Measurements from ENCODE around the gene TAF1L. TPM values are rescaled to one million over a fixed set of nuclear protein-coding genes. Genes with fewer than 3 reads are reported as not detected.
"Not testable (repeated sequence)": the region's sequence is repeated elsewhere in the genome, so short reads cannot be mapped to it uniquely, and the experiment has no call there.

TAF1L gene, protein sequence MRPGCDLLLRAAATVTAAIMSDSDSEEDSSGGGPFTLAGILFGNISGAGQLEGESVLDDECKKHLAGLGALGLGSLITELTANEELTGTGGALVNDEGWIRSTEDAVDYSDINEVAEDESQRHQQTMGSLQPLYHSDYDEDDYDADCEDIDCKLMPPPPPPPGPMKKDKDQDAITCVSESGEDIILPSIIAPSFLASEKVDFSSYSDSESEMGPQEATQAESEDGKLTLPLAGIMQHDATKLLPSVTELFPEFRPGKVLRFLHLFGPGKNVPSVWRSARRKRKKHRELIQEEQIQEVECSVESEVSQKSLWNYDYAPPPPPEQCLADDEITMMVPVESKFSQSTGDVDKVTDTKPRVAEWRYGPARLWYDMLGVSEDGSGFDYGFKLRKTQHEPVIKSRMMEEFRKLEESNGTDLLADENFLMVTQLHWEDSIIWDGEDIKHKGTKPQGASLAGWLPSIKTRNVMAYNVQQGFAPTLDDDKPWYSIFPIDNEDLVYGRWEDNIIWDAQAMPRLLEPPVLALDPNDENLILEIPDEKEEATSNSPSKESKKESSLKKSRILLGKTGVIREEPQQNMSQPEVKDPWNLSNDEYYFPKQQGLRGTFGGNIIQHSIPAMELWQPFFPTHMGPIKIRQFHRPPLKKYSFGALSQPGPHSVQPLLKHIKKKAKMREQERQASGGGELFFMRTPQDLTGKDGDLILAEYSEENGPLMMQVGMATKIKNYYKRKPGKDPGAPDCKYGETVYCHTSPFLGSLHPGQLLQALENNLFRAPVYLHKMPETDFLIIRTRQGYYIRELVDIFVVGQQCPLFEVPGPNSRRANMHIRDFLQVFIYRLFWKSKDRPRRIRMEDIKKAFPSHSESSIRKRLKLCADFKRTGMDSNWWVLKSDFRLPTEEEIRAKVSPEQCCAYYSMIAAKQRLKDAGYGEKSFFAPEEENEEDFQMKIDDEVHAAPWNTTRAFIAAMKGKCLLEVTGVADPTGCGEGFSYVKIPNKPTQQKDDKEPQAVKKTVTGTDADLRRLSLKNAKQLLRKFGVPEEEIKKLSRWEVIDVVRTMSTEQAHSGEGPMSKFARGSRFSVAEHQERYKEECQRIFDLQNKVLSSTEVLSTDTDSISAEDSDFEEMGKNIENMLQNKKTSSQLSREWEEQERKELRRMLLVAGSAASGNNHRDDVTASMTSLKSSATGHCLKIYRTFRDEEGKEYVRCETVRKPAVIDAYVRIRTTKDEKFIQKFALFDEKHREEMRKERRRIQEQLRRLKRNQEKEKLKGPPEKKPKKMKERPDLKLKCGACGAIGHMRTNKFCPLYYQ (N-terminal part only)
- total RNA-seq: not detected

DNA sequence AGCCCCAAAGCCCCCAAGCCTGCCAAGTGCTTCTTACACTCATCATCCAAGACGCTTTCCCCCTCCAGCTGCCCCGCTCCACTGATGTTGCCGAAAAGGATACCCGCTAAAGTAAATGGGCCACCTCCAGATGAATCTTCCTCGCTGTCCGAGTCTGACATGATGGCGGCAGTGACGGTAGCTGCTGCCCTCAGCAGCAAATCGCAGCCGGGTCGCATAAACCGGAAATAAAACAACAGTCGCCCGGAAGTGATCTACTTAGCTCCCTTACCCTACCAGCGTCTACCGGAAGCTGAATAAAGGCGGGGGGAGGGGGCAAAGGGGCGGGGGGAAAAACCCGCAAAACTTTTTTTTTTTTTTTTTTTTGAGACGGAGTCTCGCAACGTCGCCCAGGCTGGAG is at the start of gene TAF1L:
TAF1L (minus strand) TSS at position 308 of the 400 bp plus-strand sequence; CDS start at position 218, 90 bp downstream.
- ATAC-seq: no peak
- DNase-seq (ENCODE audit: low spot score): no peak

DNA sequence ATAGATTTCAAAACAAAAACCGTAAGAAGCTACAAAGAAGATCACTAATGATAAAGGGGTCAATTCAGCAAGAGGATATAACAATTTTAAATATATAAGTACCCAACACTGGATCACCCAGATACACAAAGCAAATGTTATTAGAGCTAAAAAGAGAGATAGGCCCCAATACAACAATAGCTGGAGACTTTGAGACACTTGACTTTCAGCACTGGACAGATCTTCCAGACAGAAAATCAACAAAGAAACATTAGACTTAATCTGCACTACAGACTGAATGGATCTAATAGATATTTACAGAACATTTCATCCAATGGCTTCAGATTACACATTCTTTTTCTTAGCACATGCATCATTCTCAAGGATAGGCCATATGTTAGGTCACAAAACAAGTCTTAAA is 46.3 kb upstream of the TAF1L start:
- no peak for ATAC-seq
- DNase-seq (ENCODE audit: low spot score): no peak

DNA sequence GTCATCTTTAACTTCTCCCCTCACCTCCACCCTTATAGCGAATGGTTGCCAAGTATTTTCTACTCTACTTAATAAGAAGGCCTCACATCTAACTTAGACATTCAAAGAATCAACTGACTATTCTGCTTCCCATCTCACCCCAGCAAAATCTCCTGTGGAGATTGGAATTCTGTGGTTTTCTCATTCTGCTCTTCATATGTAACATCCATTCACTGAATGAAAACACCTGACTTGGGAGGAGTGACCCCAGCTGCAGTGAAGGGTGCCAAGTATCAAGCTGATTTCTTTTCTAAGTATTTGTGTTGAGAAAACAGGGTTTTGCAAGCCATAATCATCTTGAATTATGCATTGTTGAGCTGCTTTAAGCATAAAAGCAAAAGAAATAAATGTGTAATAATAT is 42.5 kb upstream of the TAF1L start:
- DNase-seq (ENCODE audit: low spot score) (no peak), ATAC-seq (no peak)

DNA sequence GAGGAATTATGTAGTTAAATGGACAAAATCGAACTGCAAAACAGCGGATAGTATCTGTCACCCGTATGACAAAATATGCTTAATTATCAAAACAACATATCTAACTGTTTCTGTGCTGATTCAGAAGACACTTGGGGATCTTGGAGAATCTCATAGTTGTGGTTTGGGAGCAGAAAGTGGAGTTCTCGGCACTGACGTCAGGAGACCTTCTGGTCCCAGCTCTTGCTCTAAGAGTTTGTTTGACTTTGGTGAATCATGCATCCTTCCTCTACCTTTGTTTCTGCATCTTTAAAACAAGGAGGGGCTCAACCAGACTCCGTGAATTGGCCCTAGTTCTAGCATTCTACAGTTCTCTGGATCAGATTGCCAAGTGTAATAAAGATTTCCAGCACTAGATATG is 37.0 kb upstream of the TAF1L start:
- DNase-seq (ENCODE audit: low spot score) (no peak), ATAC-seq (no peak)

DNA sequence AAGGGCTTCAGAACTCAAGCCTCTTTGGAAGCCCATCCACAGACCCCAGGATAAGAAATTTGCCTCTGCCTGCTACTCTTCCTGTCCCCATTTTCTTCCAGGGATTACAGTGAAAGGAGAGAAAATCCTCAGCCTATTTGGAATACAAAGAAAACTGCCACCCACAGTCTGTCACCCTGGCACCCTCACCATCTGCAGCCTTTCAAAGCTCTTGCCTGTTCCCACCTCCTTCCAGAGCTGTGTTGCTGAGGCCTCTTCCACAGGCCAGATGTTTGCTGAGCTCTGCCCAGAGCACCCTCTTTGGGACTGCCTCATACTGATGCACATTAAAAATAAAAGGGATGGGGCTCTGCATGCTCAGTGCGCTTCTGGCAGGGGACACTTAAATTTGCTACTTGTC is 35.9 kb upstream of the TAF1L start:
- no peak for ATAC-seq

DNA sequence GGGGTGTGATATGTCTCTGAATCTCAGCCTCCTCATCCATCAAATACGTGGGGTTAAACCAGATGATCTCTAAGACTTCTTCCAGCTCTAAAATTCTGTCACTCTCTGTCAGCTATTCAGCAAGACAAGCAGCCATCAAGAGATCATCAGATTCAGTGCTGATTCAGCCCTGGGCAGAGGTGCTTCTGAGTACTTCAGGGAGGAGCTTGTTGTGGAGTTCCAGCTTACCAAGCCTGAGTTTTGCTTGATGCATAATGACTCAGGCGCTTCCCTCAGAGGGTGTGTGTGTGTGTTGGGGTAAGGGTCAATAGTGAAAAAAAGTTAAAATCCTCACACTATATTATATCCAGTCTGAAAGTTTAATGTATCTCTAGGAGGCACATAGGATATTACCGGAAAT is 29.6 kb upstream of the TAF1L start:
- ATAC-seq (no peak), DNase-seq (ENCODE audit: low spot score) (no peak)

More for the DNA sequence above, 35.9 kb upstream of the TAF1L start:
- no peak for DNase-seq (ENCODE audit: low spot score)

DNA sequence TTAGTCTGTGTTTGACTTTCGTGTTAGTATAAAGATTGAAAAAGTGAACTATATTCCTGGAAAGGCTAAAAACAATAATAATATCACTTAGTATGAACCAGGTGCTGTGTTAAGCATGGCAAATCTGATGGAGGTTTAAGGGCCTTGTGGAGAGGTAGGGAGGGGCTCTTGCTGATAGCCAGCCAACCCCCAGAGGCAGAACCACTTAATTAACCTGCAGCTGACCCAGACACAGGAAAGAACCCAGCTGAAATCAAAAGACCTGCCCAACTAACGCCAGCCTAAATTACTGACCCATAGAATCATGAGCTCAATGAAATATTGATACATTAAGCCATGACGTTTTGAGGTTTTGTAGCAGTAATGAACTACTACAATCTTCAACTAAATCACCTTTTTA is 28.3 kb upstream of the TAF1L start:
- no peak for ATAC-seq
- no peak for DNase-seq (ENCODE audit: low spot score)

DNA sequence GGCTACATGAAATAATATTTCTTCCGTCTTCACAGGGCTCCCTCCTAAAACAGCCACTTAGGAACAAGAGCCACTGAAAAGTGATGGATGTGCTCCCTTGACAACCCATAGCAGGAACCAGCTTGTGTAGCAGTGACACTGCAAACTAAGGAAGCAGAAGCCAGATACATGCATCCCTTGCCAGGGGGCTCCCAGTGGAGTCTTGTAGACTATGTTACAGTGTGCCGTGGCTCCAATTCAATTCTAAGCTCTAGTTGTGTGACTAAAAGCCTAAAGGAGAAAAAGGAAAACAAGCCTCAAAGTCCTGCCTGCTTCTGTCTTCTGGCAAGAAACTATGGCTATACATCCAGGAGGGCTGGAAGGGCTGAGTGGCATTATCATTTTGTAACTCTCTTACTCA is 12.2 kb upstream of the TAF1L start:
- ATAC-seq (no peak), DNase-seq (ENCODE audit: low spot score) (no peak)

DNA sequence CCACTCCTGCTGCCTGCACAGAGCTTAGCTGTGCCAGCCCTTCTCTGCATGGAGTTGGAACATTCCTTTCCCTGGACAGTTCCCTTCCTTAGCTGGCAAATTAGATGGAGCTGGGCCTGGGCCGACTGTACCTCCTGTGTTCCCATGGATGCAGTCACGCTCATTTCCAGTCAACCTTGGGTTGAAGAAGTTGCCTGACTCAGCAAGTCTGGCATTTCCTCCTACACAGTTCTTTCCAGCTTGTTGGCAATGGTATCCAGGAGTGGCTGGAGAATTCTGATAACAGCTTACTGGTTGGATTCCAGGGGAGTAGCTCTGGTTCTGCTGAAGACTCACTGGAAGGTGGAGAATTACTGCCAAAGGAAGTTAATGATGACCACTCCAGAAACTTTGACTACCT is 9.2 kb upstream of the TAF1L start:
- no peak for DNase-seq (ENCODE audit: low spot score)
- no peak for ATAC-seq

DNA sequence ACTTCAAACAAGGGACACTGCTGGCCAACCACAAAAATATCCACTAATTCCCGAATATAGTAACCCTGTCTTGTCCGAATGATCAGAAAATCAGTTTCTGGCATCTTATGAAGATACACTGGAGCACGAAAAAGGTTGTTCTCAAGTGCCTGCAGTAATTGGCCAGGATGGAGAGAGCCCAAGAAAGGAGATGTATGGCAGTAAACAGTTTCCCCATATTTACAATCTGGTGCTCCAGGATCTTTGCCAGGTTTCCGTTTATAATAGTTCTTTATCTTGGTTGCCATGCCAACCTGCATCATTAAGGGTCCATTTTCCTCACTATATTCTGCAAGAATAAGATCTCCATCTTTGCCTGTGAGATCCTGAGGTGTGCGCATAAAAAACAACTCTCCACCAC is 2.3 kb downstream of the TAF1L start:
- not testable (repeated sequence) for DNase-seq (ENCODE audit: low spot score); ATAC-seq

DNA sequence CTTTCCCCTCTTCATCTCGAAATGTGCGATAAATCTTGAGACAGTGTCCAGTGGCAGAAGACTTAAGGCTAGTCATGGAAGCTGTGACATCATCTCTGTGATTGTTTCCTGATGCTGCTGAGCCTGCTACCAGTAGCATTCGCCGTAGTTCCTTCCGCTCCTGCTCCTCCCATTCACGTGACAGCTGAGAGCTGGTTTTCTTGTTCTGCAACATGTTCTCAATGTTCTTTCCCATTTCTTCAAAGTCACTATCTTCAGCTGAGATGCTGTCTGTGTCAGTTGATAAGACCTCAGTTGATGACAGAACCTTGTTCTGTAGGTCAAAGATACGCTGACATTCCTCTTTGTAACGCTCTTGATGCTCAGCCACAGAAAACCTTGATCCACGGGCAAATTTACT is 3.5 kb downstream of the TAF1L start:
- no peak for DNase-seq (ENCODE audit: low spot score)
- ATAC-seq: no peak

DNA sequence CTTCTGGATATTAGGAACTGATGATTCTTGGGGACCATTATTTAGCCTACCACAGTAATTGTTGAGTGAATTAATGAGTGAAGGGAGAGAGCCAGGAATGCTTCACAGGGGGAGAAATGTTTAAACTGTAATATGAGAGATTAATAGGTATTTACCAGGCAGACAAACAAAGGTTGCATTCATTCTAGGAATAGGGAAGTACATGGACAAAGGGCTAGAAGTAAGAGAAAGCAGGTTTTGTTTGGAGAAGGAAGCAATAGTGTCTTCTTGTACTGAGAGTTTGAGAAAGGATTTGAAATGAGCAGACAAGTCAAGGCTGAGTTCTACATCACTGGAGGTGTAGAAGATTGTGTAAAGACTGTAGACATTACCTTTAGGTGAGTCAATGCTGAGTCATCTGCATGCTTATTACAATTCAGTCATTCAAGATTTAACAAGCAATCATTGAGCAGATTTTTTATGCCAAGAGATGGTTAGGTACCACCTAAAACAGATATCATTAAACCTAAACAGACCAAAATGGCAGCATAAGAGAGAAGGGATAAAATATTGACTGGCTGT is 8.0 kb downstream of the TAF1L start:
- no peak for DNase-seq (ENCODE audit: low spot score)
- no peak for ATAC-seq

DNA sequence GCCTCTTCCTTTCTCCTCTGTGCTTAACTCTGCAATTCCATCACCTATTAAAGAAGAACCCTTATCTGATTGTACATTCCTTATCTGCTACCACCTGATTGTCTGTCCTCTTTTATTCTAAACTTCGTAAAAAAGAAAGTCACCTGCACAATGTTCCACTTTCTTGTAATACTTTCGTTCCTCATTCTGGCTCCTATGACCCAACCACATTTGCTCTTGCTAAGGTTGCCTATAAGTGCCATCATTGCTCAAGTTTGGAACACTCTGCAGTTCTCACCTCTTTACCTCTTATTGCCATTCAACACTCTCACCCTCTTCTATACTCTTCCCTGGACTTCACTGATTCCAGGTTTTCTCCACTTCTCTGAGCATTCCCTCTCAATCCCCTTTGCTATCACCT is 10.1 kb downstream of the TAF1L start:
- no peak for ATAC-seq
- DNase-seq (ENCODE audit: low spot score): no peak

DNA sequence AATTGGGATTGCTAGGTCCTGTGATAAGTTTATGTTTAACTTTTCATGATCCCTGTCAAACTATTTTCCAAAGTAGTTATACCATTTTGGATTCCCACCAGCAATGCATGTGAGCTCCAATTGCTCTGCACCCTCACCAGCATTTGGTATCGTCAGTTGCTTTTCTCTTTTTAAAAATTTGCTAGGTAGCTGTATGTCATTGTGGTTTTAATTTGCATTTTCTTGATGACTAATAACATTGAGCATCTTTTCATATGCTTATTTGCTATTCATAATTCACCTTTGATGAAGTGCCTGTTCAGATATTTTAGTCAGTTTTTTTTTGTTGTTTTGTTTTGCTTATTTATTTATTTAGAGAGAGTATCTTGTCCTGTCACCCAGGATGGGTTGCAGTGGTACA is 12.5 kb downstream of the TAF1L start:
- DNase-seq (ENCODE audit: low spot score): no peak

DNA sequence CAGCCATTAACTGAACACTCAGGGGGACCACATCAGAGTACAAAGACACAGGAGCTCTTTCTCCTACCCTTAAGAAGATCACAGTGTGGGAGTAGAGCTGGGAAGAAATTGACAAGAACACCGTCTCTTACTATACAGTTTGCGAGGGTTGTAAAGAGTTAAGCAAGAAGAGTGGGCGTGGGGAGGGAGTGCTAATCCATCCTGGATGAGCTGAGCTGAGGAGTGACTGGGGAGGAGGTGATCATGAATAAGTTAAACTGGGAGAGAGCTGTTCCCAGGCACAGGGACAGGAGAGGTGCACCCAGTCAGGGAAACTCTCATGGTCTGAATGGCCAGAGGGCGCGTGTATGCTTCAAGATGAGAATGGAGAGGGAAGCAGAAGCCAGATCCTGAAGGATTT is 17.2 kb downstream of the TAF1L start:
- no peak for DNase-seq (ENCODE audit: low spot score)
- no peak for ATAC-seq

More for the DNA sequence above, 12.5 kb downstream of the TAF1L start:
- ATAC-seq: no peak

DNA sequence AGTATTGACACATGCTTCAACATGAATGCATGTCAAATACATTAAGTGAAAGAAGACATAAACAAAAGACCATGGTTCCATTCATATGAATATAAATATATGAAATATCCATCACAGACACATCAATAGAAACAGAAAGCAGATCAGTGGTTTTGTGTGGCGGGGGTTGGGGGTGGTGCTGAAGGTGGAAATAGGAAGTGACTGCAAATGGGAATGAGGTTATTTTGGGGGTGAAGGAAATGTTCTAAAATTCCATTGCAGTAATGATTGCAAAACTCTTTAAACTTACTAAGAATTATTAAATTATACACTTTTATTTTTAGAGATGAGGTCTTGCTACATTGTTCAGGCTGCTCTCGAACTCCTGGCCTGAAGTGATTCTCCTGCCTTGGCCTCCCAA is 28.7 kb downstream of the TAF1L start:
- no peak for DNase-seq (ENCODE audit: low spot score)
- ATAC-seq: no peak

DNA sequence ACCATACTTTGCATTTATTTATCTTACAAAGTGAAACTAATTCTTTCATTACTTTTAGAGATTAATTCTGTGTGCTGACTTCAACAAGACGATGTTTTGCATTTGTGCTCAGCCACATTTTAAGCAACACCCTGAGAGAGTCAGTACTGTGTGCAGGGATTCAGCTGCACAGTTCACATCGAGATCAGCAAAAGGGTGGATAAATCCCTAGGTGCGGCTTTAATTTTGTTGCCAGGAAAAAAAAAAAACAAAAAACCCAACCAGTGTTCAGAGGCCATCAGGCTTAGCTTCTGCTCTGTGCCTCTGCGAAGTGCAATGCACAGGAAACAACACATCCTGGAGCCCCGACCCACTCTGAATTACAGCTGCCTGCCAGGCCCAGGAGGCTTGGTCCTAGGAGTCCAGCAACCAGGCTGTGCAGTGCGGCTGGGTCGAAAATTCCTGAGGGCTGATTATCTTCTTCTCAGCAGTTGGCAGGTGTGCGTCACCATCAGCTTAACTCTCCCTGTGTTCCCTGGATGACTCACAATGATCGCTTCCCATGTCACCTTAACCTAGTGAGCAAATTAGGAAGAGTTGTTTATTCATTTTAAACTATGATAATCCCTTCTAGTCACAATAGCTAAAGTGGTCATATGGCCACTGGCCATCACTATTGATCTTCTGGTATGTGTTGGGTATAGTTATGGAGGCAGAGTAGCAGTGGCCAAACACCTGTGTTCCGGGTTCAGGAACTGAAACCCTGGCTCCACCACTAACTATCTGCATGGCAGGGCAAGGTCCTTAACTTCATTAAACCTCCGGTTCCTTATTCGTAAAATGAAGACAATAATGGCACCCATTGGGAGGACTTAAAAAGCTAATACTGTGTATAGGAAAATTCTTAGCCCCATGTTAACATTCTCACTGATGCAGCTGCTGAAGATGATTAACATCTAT is 31.3 kb downstream of the TAF1L start:
- DNase-seq (ENCODE audit: low spot score) (no peak), ATAC-seq (no peak)

DNA sequence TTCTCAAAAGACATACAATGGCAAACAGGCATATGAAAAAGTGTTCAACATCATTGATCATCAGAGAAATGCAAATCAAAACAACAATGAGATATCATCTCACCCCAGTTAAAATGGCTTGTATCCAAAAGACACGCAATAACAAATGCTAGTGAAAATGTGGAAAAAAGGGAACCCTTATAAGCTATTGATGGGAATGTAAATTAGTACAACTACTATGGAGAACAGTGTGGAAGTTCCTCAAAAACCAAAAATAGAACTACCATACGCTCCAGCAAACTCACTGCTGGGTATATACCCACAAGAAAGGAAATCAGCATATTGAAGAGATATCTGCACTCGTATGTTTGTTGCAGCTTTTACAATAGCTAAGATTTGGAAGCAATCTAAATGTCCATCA is 36.4 kb downstream of the TAF1L start:
- DNase-seq (ENCODE audit: low spot score); ATAC-seq: not testable (repeated sequence)

DNA sequence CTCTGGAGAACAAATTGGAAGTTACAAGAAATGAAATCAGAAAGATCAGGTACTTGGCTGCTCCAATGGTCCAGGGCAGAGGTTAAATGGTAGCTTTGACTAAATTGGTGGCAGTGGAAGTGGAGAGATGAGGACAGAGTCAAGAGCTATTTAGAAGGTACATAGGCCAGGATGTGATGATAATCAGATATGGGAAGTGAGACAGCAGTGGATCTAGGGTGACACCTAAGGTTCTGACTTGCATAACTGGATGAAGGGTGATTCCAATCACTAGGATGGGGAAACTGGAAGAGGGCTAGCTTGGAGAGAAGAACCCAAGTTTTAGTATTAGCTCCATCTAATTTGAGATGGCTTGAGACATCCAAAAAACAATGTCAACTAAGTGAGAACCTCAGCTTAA is 38.5 kb downstream of the TAF1L start:
- DNase-seq (ENCODE audit: low spot score) (no peak), ATAC-seq (no peak)

Data from left lobe of liver (tissue), 2 donors.